ENCODE results near the gene ZNF212.
"Not testable (repeated sequence)": the region's sequence is repeated elsewhere in the genome, so short reads cannot be mapped to it uniquely, and the experiment has no call there.

Gene ZNF212

GRCh38 chr7:149255174-149255573 lies 15.7 kb downstream of the ZNF212 start:
- no peak for DNase-seq

- no peak for DNase-seq
These were observed 17.1 kb downstream of the ZNF212 start for GRCh38 chr7:149256568-149256967.

GRCh38 chr7:149257146-149257545 lies 17.7 kb downstream of the ZNF212 start:
- no peak for DNase-seq

GRCh38 chr7:149261316-149261828 lies 21.9 kb downstream of the ZNF212 start:
- no peak for DNase-seq

- peak; percentile 76 for DNase-seq
These were observed 22.6 kb downstream of the ZNF212 start, which contains the start of gene ZNF783 for GRCh38 chr7:149261829-149262617. ZNF783 (plus strand) TSS chr7:149262196; CDS start chr7:149262334, 138 bp downstream.

GRCh38 chr7:149266451-149266850 lies 27.0 kb downstream of the ZNF212 start:
- DNase-seq: no peak

GRCh38 chr7:149267733-149268132 lies 28.3 kb downstream of the ZNF212 start:
- no peak for DNase-seq

GRCh38 chr7:149274424-149274823 lies 35.0 kb downstream of the ZNF212 start:
- DNase-seq: not testable (repeated sequence)

- DNase-seq: no peak
These were observed 38.4 kb downstream of the ZNF212 start for GRCh38 chr7:149277871-149278270.

- no peak for DNase-seq
These were observed 38.9 kb downstream of the ZNF212 start for GRCh38 chr7:149278396-149278795.

GRCh38 chr7:149279111-149279743 lies 39.8 kb downstream of the ZNF212 start:
- no peak for DNase-seq

GRCh38 chr7:149280151-149280550 lies 40.7 kb downstream of the ZNF212 start:
- DNase-seq: no peak

- no peak for DNase-seq
These were observed 41.4 kb downstream of the ZNF212 start for GRCh38 chr7:149280661-149281507.

GRCh38 chr7:149281508-149282330 lies 42.3 kb downstream of the ZNF212 start:
- no peak for DNase-seq

- DNase-seq: no peak
These were observed 42.8 kb downstream of the ZNF212 start for GRCh38 chr7:149282331-149282655.

- no peak for DNase-seq
These were observed 43.9 kb downstream of the ZNF212 start for GRCh38 chr7:149283321-149283720.

GRCh38 chr7:149284343-149284742 lies 44.9 kb downstream of the ZNF212 start:
- peak; percentile 44 for DNase-seq

- peak; percentile 97 for DNase-seq
These were observed 45.6 kb downstream of the ZNF212 start for GRCh38 chr7:149284850-149285585.

- DNase-seq: no peak
These were observed 46.2 kb downstream of the ZNF212 start for GRCh38 chr7:149285603-149286002.

GRCh38 chr7:149286811-149287400 lies 47.5 kb downstream of the ZNF212 start:
- DNase-seq: no peak

- DNase-seq: no peak
These were observed 48.2 kb downstream of the ZNF212 start for GRCh38 chr7:149287622-149288021.
